GM12891 (cell line): ENCODE data around the gene RAB1A.

ENCODE experiments used
- POLR2A ChIP-seq: IDR thresholded peaks from 2 replicates; pipeline ENCODE4 v1.6.1; 2011; ENCODE audit warnings: low read depth, low read length, control low read depth
- POLR2AphosphoS5 ChIP-seq: IDR thresholded peaks from 2 replicates; pipeline ENCODE4 v1.6.1; 2011; ENCODE audit warnings: low read depth, low read length, control low read depth
- TAF1 ChIP-seq: IDR thresholded peaks from 2 replicates; pipeline ENCODE4 v1.6.1; 2011; ENCODE audit warnings: low read depth, low read length, control low read depth

DNA sequence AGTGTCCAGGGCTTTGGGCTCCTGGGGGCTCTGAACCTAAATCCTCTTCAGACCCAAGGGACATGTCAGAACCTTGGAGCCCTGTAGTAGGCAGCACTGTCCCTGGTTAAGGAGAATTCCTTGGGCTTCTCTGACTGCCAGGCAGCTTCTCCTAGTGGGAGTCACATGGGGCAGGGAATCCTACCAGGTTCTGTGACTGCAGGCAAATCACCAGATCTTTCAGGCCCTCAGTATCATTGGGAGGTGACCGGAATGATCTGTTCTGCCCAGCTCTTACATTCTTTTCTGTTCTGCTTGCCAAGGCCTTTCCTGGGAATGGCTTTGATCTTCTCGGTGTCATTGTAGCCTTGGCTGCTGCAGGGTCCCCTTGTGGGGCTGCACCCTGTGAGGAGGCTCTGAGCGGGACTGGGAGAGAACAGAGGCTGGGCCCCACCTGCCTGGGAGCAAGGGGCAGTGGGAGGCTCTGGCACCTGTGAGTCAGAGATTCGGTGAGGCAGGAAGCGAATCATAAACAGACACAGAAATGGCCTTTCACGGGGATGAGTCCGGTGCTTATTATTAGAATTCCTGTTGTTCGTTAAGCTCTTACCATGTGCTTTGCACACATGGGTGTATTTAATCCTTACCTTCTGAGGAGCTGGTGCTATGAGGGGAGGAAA lies 59.6 kb downstream of the RAB1A start:
- TF ChIP-seq POLR2AphosphoS5 (no peak), TAF1 (no peak), POLR2A (no peak)
